ENCODE measurements around the gene POLH. TPM values are rescaled to one million over a fixed set of nuclear protein-coding genes. Genes with fewer than 3 reads are reported as not detected.
"Not testable (repeated sequence)": the region's sequence is repeated elsewhere in the genome, so short reads cannot be mapped to it uniquely, and the experiment has no call there.

POLH gene
- total RNA-seq, 1 donor from 2014 or later: 4.3 TPM

DNA sequence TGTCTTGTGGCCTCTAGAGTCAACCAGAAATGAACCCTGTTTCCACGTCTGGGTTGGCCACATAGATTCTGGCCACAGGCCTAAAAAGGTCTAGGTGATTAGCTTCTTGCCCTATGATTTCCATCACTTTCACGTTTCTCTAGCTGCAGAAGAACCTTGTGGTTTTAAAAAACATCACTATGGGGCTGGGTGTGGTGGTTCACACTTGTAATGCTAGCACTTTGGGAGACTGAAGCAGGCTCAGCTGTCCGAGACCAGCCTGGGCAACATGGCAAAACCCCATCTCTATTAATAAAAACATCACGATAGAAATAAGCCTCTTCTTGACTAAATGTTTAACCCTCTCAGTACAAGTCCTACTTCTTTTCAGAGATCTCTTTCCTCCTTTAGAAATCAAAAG lies 31.5 kb upstream of the POLH start:
- peaks cover 63 to 84% of the 10 kb centered on the region in 2 donors for H3K36me3 ChIP-seq
- intact Hi-C loops (cut with DNase I): no loop called here

GRCh38 chr6:43547222-43547621 lies 28.8 kb upstream of the POLH start:
- Histone ChIP-seq H3K4me1 (no peaks in the 10 kb centered on the region), H3K27ac (no peak overlapping the region), H3K36me3 (peaks cover 77 to 87% of the 10 kb centered on the region in 2 donors), H3K4me3 (no peak overlapping the region), H3K9me3 (no peaks in the 10 kb centered on the region), H3K27me3 (no peaks in the 10 kb centered on the region)
- TF ChIP-seq, protein P1, sequence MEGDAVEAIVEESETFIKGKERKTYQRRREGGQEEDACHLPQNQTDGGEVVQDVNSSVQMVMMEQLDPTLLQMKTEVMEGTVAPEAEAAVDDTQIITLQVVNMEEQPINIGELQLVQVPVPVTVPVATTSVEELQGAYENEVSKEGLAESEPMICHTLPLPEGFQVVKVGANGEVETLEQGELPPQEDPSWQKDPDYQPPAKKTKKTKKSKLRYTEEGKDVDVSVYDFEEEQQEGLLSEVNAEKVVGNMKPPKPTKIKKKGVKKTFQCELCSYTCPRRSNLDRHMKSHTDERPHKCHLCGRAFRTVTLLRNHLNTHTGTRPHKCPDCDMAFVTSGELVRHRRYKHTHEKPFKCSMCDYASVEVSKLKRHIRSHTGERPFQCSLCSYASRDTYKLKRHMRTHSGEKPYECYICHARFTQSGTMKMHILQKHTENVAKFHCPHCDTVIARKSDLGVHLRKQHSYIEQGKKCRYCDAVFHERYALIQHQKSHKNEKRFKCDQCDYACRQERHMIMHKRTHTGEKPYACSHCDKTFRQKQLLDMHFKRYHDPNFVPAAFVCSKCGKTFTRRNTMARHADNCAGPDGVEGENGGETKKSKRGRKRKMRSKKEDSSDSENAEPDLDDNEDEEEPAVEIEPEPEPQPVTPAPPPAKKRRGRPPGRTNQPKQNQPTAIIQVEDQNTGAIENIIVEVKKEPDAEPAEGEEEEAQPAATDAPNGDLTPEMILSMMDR (IDR thresholded peaks at IDR 0.05): no peak
- intact Hi-C loops (cut with DNase I): no loop called here
- no peak for DNase-seq (ENCODE audit: low spot score in 2 of 2)

More for the DNA sequence above, 31.5 kb upstream of the POLH start:
- no peak for DNase-seq (ENCODE audit: low spot score in 2 of 2)
- Histone ChIP-seq H3K4me1 (no peaks in the 10 kb centered on the region), H3K27me3 (no peaks in the 10 kb centered on the region), H3K27ac (no peak overlapping the region), H3K4me3 (no peak overlapping the region), H3K9me3 (no peaks in the 10 kb centered on the region)
- TF ChIP-seq, protein P1 (IDR thresholded peaks at IDR 0.05): no peak

DNA sequence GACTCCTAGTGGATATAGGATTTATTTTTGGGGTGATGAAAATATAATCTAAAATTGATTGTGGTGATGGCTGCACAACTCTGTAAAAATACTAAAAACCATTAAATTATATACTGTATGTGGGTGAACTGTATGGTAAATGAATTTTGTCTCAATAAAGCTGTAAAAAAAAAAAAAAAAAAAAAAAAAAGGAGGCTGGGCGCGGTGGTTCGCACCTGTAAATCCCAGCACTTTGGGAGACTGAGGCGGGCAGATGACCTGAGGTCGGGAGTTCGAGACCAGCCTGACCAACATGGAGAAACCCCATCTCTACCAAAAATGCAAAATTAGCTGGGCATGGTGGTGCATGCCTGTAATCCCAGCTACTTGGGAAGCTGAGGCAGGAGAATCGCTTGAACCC lies 18.4 kb upstream of the POLH start:
- intact Hi-C loops (cut with DNase I); H3K27me3 ChIP-seq; DNase-seq (ENCODE audit: low spot score in 2 of 2); H3K4me1 ChIP-seq; H3K27ac ChIP-seq; H3K9me3 ChIP-seq; H3K4me3 ChIP-seq: not testable (repeated sequence)
- H3K36me3 ChIP-seq: peaks cover 70 to 90% of the 10 kb centered on the region in 2 donors

GRCh38 chr6:43559328-43559727 lies 16.7 kb upstream of the POLH start:
- Histone ChIP-seq H3K36me3 (peaks cover 66 to 88% of the 10 kb centered on the region in 2 donors), H3K27me3 (no peaks in the 10 kb centered on the region), H3K4me3 (no peak overlapping the region), H3K9me3 (no peaks in the 10 kb centered on the region), H3K27ac (no peak overlapping the region), H3K4me1 (no peaks in the 10 kb centered on the region)
- TF ChIP-seq, protein P1 (IDR thresholded peaks at IDR 0.05): no peak
- no peak for DNase-seq (ENCODE audit: low spot score in 2 of 2)
- intact Hi-C loops (cut with DNase I): no loop called here

GRCh38 chr6:43570876-43571441 lies 5.0 kb upstream of the POLH start:
- Histone ChIP-seq H3K27me3 (no peaks in the 10 kb centered on the region), H3K4me1 (peaks cover 0 to 5% of the 10 kb centered on the region in 2 donors), H3K27ac (no peak overlapping the region), H3K36me3 (peaks cover 41 to 57% of the 10 kb centered on the region in 2 donors), H3K4me3 (no peak overlapping the region), H3K9me3 (no peaks in the 10 kb centered on the region)
- TF ChIP-seq, protein P1 (IDR thresholded peaks at IDR 0.05): no peak
- no peak for DNase-seq (ENCODE audit: low spot score in 2 of 2)
- intact Hi-C loops (cut with DNase I): no loop called here

DNA sequence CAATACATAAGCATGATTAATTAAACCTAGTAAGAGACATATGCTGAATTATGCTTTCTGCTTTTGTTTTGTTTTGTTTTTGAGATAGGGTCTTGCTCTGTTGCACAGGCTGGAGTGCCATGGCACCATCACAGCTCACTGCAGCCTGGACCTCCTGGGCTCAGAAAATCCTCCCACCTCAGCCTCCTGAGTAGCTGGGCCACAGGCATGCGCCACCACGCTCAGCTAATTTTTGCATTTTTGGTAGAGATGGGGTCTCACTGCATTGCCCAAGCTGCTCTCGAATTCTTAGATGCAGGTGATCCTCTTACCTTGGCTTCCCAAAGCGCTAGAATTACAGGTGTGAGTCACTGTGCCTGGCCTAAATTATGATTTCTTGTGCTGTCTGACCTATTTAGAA lies 4.0 kb upstream of the POLH start:
- no peak overlapping the region for H3K4me3 ChIP-seq
- H3K27me3 ChIP-seq: no peaks in the 10 kb centered on the region
- no peak overlapping the region for H3K27ac ChIP-seq
- peaks cover 4 to 10% of the 10 kb centered on the region in 2 donors for H3K4me1 ChIP-seq
- peaks cover 31 to 48% of the 10 kb centered on the region in 2 donors for H3K36me3 ChIP-seq
- intact Hi-C loops (cut with DNase I): no loop called here
- no peaks in the 10 kb centered on the region for H3K9me3 ChIP-seq
- TF ChIP-seq, protein P1 (IDR thresholded peaks at IDR 0.05): no peak
- DNase-seq (ENCODE audit: low spot score in 2 of 2): no peak
